ENCODE data around the gene ABCC1.

DNA sequence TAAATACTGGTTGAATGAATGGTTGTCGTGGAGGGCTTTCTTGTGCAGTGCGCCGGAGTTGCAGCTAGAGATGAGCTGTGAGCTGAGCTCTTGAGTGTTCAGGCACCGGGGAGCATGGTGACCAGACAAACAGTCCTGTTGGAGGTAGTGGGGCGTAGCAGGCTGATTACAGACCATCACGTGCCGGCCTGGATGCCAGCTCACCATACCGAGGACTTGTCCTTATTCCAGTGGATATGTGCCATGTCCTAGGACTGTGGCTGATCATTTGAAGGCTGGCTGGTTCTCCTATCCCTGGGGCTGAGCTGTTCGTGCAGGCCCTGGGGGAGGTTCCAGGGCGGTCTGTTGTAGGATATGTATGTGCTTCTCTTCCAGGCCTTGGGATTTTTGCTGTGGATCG is 60.0 kb downstream of the ABCC1 start:
- no peak for TF ChIP-seq CTCF (IDR thresholded peaks at IDR 0.05; ENCODE audit: low read depth, low read length)
- no peak for TF ChIP-seq EZH2phosphoT487 (IDR thresholded peaks at IDR 0.05; ENCODE audit: low read depth)
